Fibroblast of the aortic adventitia (primary cell): Measurements from ENCODE around the gene ITPR1. TPM values are rescaled to one million over a fixed set of nuclear protein-coding genes. Genes with fewer than 3 reads are reported as not detected.

Experiments
- DNase-seq: peaks from one replicate; pipeline ENCODE4 v3.0.0-alpha.2; 2010; ENCODE audit warnings: low read depth
- H3K4me3 ChIP-seq: 2 replicates; pipeline ENCODE4 v1.5.1; 2011; ENCODE audit warnings: low read depth, mild to moderate bottlenecking, control low read depth, low read length, moderate library complexity
- total RNA-seq: library from RNA; depleted of rRNA; stranded (reverse); fragments of >200 nt; gene quantifications from 2 replicates; pipeline ENCODE4 v1.2.3, GENCODE V29; 2012; ENCODE audit warnings: low replicate concordance
- TF ChIP-seq, protein P1 (sequence below): IDR thresholded peaks from 2 replicates; pipeline ENCODE4 v1.5.1; 2011; ENCODE audit warnings: mild to moderate bottlenecking, low read length, control low read depth, inconsistent platforms; ENCODE audit not compliant: insufficient read depth

ITPR1 gene
- total RNA-seq, 1 donor = 8.9 TPM

- no peak for DNase-seq
- TF ChIP-seq, protein P1, sequence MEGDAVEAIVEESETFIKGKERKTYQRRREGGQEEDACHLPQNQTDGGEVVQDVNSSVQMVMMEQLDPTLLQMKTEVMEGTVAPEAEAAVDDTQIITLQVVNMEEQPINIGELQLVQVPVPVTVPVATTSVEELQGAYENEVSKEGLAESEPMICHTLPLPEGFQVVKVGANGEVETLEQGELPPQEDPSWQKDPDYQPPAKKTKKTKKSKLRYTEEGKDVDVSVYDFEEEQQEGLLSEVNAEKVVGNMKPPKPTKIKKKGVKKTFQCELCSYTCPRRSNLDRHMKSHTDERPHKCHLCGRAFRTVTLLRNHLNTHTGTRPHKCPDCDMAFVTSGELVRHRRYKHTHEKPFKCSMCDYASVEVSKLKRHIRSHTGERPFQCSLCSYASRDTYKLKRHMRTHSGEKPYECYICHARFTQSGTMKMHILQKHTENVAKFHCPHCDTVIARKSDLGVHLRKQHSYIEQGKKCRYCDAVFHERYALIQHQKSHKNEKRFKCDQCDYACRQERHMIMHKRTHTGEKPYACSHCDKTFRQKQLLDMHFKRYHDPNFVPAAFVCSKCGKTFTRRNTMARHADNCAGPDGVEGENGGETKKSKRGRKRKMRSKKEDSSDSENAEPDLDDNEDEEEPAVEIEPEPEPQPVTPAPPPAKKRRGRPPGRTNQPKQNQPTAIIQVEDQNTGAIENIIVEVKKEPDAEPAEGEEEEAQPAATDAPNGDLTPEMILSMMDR = no peak
- no peak overlapping the region for H3K4me3 ChIP-seq
Observed at GRCh38 chr3:4570840-4571621, 77.9 kb downstream of the ITPR1 start.

DNA sequence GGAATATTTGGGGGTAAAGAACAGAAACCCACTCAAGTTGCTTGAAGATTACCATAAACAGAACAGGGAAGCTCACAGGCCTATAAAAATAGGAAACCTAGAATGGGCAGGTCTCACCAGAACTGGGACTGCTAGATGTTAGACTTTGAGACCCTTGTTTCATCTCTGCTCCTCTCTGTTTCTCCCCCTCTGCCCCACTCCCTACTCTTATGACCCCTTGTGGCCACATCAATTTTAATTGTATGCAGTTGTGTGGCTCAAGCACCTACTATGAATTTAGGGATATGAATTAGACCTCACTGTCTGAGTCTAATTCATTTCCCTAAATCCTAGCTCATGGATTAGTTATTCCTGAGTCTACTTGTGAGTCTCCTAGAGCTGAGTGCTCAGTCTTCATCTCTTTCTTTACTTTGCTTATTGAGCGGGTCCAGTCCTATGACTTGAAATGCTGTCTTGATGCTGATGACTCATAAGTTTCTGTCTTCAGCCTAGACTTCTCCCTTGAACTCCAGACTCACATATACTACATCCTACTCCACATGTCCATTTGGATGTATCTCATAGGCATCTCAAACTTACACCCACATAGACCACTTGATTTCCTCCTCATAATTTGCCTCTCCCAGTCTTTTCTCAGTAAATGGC lies 78.7 kb downstream of the ITPR1 start:
- TF ChIP-seq, protein P1 = no peak
- H3K4me3 ChIP-seq = no peak overlapping the region
- DNase-seq = no peak

DNA sequence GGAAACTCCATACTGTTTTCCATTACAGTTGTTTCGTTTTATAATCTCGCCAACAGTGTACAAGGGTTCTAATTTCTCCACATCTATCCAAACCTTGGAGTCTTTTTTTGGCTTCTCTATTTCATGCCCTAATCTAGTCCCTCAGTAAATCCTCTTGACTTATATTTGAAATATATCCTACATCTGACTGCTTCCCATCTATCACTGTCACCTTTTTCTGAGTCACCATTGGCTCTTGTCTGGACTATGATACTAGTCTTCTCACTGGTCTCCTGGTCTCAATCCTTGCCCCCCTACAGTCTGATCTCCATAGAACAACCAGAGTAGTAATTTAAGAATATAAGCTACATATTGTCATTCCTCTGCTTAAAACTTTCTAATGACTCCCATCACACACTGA lies 80.0 kb downstream of the ITPR1 start:
- DNase-seq = no peak
- TF ChIP-seq, protein P1 = no peak
- no peak overlapping the region for H3K4me3 ChIP-seq

DNA sequence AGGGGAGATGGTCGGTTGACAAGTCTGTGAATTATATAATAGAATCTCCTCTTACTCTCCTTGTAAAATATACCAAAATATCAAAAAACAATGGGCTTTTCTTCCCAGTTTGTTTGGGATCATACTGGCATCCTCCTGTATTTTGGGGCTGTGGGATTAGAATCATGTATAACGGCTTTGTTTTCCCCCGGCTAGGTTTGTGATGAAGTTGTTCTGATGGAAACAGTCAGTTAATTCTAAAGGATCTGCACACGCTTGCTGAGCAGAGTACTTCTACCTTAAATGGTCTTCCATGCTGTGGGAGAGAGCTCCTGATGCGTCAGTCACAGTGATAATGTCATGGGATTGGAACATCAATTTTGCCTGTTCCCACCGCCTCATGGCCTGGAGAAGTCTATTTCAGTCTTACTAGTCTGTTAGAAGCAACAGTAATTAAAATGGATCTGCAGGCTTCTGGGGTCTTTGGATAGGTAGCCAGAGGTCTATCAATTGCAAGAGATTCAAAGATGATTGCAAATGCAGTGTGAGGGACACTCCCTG lies 81.3 kb downstream of the ITPR1 start:
- no peak overlapping the region for H3K4me3 ChIP-seq
- TF ChIP-seq, protein P1 = no peak
- DNase-seq = no peak

DNA sequence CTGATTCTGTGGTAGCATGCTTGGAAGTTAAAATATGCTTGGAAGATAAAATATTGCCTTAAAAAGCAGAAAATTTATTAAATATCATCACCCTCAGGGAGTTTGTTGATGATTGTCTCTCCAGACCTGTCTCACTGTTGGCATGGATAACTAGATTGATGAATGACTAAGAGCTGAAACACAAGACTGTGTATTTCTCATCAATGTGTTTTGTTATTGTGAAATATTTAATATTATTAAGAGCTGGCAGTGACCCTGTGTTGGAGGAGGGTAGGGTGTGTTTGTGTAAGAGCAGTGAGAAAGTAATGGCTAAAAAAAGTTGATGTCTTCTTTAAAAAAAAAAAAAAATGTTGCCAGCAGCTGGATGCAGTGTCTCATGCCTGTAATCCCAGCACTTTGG lies 82.2 kb downstream of the ITPR1 start:
- peak; percentile 42 for DNase-seq
- H3K4me3 ChIP-seq = no peak overlapping the region

DNA sequence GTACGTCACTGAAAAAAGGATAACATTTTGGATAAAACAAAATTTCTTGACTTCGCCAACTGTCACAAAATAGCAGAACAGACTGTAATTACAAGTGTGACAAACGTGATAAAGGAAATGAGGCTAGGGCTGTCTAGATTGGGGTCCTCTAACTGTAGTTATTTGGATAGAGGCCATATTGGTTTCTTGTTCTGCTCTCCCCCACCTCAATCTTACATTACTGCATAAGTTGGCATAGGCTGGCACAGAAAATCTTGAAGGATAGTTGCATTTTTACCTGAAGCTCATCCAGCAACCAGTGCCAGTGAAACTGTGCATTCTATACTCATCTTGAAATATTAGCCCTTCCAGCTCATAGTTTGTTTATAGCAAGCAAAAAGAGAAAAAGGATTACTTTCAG lies 84.6 kb downstream of the ITPR1 start:
- TF ChIP-seq, protein P1 = no peak
- H3K4me3 ChIP-seq = no peak overlapping the region
- DNase-seq = no peak

More for the DNA sequence above, 82.2 kb downstream of the ITPR1 start:
- TF ChIP-seq, protein P1 = no peak
